NCI-H526 treated with DMSO at 0.1 percent for 48 hours (cell line): ENCODE measurements around the gene MATN4.

Experiments used
- DNase-seq: peaks from one replicate; lab custom pipeline; 2025; lab: John Stamatoyannopoulos, UW

The MATN4 gene

GRCh38 chr20:45290677-45291355 is 17.3 kb downstream of the MATN4 start:
- peak; percentile 70 for DNase-seq

GRCh38 chr20:45289942-45290676 is 18.0 kb downstream of the MATN4 start:
- no peak for DNase-seq

GRCh38 chr20:45288860-45289259 is 19.2 kb downstream of the MATN4 start:
- no peak for DNase-seq

- no peak for DNase-seq
Measured at GRCh38 chr20:45288376-45288775, 19.7 kb downstream of the MATN4 start.

GRCh38 chr20:45283551-45284057 is 24.5 kb downstream of the MATN4 start:
- DNase-seq = no peak

GRCh38 chr20:45282700-45283550 is 25.2 kb downstream of the MATN4 start:
- DNase-seq = no peak

GRCh38 chr20:45279992-45280391 is 28.1 kb downstream of the MATN4 start:
- DNase-seq = no peak

GRCh38 chr20:45275338-45275737 is 32.8 kb downstream of the MATN4 start:
- no peak for DNase-seq

GRCh38 chr20:45269754-45270270 is 38.3 kb downstream of the MATN4 start:
- DNase-seq = no peak

- no peak for DNase-seq
Measured at GRCh38 chr20:45269056-45269455, 39.0 kb downstream of the MATN4 start.

- DNase-seq = no peak
Measured at GRCh38 chr20:45268531-45268930, 39.6 kb downstream of the MATN4 start.

GRCh38 chr20:45266977-45267376 is 41.1 kb downstream of the MATN4 start:
- no peak for DNase-seq

GRCh38 chr20:45263556-45264266 is 44.4 kb downstream of the MATN4 start:
- no peak for DNase-seq

GRCh38 chr20:45258664-45259063 is 49.4 kb downstream of the MATN4 start:
- no peak for DNase-seq

- DNase-seq = no peak
Measured at GRCh38 chr20:45258259-45258658, 49.8 kb downstream of the MATN4 start.

- DNase-seq = no peak
Measured at GRCh38 chr20:45257711-45258110, 50.4 kb downstream of the MATN4 start.

- DNase-seq = no peak
Measured at GRCh38 chr20:45257161-45257560, 50.9 kb downstream of the MATN4 start.

GRCh38 chr20:45254383-45255262 is 53.5 kb downstream of the MATN4 start, which contains the start of gene SLPI:
SLPI (minus strand) TSS chr20:45254564; CDS start chr20:45254543, 21 bp downstream.
- no peak for DNase-seq

- DNase-seq = no peak
Measured at GRCh38 chr20:45253261-45253660, 54.8 kb downstream of the MATN4 start.

- DNase-seq = no peak
Measured at GRCh38 chr20:45251884-45252560, 56.1 kb downstream of the MATN4 start.
